Endometrial microvascular endothelial cells (primary cell): Measurements from ENCODE around the gene RASAL2. TPM values are rescaled to one million over a fixed set of nuclear protein-coding genes. Genes with fewer than 3 reads are reported as not detected.

Experiments
- in situ Hi-C: cut with HindIII; loops from 2 replicates; pipeline ENCODE4 v1.10.0; 2017; ENCODE audit warnings: low sequenced_read_pairs, low pct_unique_long_range_greater_than_20kb; ENCODE audit errors: inconsistent ontology term
- total RNA-seq: library from RNA; depleted of rRNA; stranded (reverse); fragments of >200 nt; gene quantifications from one replicate; pipeline ENCODE4 v1.2.3, GENCODE V29; 2015; ENCODE audit errors: inconsistent ontology term

RASAL2 gene
- total RNA-seq, 1 donor from 2014 or later, result 11.8 TPM

- in situ Hi-C loops, result no loop called here
Observed at GRCh38 chr1:178143730-178144690, 50.1 kb downstream of the RASAL2 start.

- in situ Hi-C loops, result no loop called here
Observed at GRCh38 chr1:178145605-178146004, 51.7 kb downstream of the RASAL2 start.

GRCh38 chr1:178146436-178146835 lies 52.5 kb downstream of the RASAL2 start:
- in situ Hi-C loops, result no loop called here

GRCh38 chr1:178150610-178151009 lies 56.7 kb downstream of the RASAL2 start:
- in situ Hi-C loops, result no loop called here

- in situ Hi-C loops, result no loop called here
Observed at GRCh38 chr1:178151831-178152230, 57.9 kb downstream of the RASAL2 start.

- in situ Hi-C loops, result no loop called here
Observed at GRCh38 chr1:178155481-178156255, 61.8 kb downstream of the RASAL2 start.

- in situ Hi-C loops, result no loop called here
Observed at GRCh38 chr1:178160736-178161475, 67.0 kb downstream of the RASAL2 start.

- in situ Hi-C loops, result no loop called here
Observed at GRCh38 chr1:178161516-178161915, 67.6 kb downstream of the RASAL2 start.

GRCh38 chr1:178165196-178165595 lies 71.3 kb downstream of the RASAL2 start:
- in situ Hi-C loops, result no loop called here

GRCh38 chr1:178166429-178167024 lies 72.6 kb downstream of the RASAL2 start:
- in situ Hi-C loops, result no loop called here

GRCh38 chr1:178168536-178168935 lies 74.6 kb downstream of the RASAL2 start:
- in situ Hi-C loops, result no loop called here

GRCh38 chr1:178169649-178170048 lies 75.7 kb downstream of the RASAL2 start:
- in situ Hi-C loops, result no loop called here

GRCh38 chr1:178172939-178173338 lies 79.0 kb downstream of the RASAL2 start:
- in situ Hi-C loops, result no loop called here

GRCh38 chr1:178174539-178174938 lies 80.6 kb downstream of the RASAL2 start:
- in situ Hi-C loops, result no loop called here

GRCh38 chr1:178180405-178180804 lies 86.5 kb downstream of the RASAL2 start:
- in situ Hi-C loops, result no loop called here

- in situ Hi-C loops, result no loop called here
Observed at GRCh38 chr1:178183796-178184195, 89.9 kb downstream of the RASAL2 start.

- in situ Hi-C loops, result no loop called here
Observed at GRCh38 chr1:178188306-178188705, 94.4 kb downstream of the RASAL2 start.

- in situ Hi-C loops, result no loop called here
Observed at GRCh38 chr1:178189814-178190213, 95.9 kb downstream of the RASAL2 start.

GRCh38 chr1:178190881-178191280 lies 97.0 kb downstream of the RASAL2 start:
- in situ Hi-C loops, result no loop called here
